Right forelimb (tissue), 1 donor: Measurements from ENCODE around the gene CYP27B1.
A peak's percentile ranks its signal among the peaks of the same experiment; 100 is the strongest.
"Not testable (repeated sequence)": the region's sequence is repeated elsewhere in the genome, so short reads cannot be mapped to it uniquely, and the experiment has no call there.

Experiments used
- DNase-seq: peaks from one replicate; pipeline ENCODE4 v3.0.0-alpha.2; 2018

The CYP27B1 gene

GRCh38 chr12:57783466-57783801 is 16.6 kb upstream of the CYP27B1 start:
- no peak for DNase-seq

- peak; percentile 97 for DNase-seq
Measured at GRCh38 chr12:57782608-57783465, 16.0 kb upstream of the CYP27B1 start, which contains the start of gene TSFM. TSFM (plus strand) TSS chr12:57782787; CDS start chr12:57782802, 15 bp downstream.

DNA sequence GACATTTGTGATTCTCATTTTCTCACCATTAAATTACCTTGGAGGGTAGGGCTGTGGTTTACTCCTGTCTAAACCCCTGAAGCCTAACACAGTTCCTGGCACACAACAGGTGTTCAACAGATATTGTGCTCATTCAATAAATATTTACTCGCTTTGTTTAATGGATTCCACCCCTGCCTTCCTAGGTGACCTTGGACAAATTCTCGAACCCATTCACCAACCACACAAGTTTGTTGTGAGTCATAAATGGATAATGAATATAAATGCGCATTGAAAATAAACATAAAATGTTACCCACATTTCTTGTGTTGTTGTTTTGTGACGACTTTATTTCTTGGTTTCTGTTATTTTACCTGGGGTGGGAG is 15.3 kb upstream of the CYP27B1 start:
- DNase-seq = no peak

- no peak for DNase-seq
Measured at GRCh38 chr12:57781801-57782200, 14.9 kb upstream of the CYP27B1 start.

DNA sequence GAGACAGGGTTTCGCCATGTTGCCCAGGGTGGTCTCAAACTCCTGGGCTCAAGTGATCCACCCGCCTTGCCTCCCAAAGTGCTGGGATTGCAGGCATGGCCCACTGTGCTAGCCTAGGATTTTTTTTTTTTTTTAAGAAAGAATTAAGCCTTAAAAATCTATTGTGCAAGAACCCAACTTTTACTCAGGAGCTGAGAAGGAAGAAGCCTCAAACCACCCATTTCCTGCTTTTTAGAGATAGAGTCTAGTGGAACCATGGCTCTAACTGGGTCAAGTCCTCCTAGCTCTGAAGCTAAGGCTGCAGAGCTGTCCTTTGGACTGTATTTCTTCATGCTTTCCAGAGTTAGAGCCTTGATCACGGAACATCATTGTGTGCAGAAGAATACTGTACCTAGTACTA is 14.4 kb upstream of the CYP27B1 start:
- no peak for DNase-seq

- DNase-seq = no peak
Measured at GRCh38 chr12:57780284-57780897, 13.5 kb upstream of the CYP27B1 start.

DNA sequence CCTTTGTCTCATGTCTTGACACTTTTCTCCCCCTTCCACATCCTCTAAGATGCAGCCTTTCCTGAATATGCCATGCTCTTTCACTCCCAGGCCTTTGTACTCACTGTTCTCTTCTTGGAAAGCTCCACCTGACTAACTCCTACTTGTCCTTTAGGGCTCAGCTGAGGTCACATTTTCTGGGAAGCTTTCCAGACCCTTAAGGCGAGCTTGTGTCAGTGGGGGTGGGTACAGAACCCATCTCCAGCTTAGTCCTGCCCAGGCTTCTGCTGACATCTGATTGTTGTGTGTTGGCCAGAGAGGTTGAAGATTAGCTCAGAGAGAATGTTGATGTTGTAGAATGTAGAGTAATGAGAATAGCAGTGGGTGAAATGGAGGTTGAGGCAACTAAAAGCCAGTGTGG is 12.9 kb upstream of the CYP27B1 start:
- DNase-seq = no peak

- no peak for DNase-seq
Measured at GRCh38 chr12:57777911-57778310, 11.0 kb upstream of the CYP27B1 start.

DNA sequence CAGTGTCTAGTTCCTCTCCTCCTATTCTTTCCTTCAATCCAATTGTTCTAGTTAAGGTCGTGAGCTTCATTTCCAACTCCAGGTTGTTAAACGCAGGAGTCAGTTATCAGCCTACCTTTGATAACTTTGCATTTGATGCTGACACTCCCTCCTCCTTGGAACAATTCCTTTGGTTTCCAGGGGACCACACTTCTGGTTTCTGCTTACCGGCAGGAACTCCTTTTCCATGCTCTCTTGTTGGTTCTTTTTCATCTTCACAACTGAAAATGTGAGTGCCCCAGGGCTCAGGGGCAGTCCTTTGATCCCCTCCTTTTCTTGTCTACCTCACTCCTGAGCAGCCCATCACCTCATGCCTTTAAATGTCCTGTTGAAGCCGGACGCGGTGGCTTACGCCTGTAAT is 10.5 kb upstream of the CYP27B1 start:
- DNase-seq = no peak

- DNase-seq = no peak
Measured at GRCh38 chr12:57776247-57776587, 9.3 kb upstream of the CYP27B1 start.

- no peak for DNase-seq
Measured at GRCh38 chr12:57775563-57776246, 8.8 kb upstream of the CYP27B1 start.

GRCh38 chr12:57775044-57775443 is 8.2 kb upstream of the CYP27B1 start:
- no peak for DNase-seq

DNA sequence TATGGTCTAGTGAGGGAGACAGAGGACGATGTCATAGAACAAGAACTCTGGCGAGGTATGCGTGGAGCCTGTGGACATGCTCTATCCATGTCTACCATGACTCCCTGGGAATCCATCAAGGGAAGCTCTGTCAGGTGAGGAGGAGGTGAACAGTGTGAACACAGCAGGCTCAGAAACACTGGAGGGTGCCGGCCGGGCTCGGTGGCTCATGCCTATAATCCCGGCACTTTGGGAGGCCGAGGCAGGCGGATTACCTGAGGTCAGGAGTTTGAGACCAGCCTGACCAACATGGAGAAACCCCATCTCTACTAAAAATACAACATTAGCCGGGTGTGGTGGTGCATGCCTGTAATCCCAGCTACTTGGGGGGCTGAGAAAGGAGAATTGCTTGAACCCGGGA is 7.8 kb upstream of the CYP27B1 start:
- not testable (repeated sequence) for DNase-seq

- peak; percentile 79 for DNase-seq
Measured at GRCh38 chr12:57772429-57773322, 5.8 kb upstream of the CYP27B1 start, which contains the start of gene EEF1AKMT3. EEF1AKMT3 (plus strand) TSS chr12:57772614; CDS start chr12:57772725, 111 bp downstream.

DNA sequence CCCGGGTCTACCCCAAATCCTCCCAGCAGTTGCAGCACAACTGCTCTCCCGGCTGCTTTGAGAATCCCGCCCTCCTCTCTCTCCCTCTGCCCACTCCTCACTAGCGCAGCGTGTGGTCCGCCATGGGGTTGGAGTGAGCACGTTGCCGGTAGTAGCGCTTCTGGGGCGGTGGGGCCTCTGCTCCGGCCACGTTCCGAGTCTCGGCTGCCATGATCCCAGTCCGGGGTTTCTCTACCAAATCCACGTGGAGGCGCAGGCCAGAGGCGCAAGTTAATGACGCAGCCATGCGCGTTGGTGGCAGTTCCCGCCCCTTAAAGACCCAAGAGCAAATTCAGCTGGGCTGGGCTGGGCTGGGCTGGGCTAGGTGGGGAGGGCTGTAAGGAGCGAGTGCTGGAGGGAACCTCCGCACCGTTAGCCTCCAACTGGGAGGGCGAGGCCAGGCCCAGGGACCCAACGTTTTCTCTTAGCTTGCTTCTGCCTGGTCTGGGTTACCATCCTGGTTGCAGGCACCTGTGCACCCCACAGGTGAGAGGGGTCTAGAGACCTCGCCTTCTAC is 5.1 kb upstream of the CYP27B1 start, which contains the start of gene METTL1:
METTL1 (minus strand) TSS at position 233 of the 556 bp plus-strand sequence; CDS start at position 211, 22 bp downstream.
- peak; percentile 98 for DNase-seq

DNA sequence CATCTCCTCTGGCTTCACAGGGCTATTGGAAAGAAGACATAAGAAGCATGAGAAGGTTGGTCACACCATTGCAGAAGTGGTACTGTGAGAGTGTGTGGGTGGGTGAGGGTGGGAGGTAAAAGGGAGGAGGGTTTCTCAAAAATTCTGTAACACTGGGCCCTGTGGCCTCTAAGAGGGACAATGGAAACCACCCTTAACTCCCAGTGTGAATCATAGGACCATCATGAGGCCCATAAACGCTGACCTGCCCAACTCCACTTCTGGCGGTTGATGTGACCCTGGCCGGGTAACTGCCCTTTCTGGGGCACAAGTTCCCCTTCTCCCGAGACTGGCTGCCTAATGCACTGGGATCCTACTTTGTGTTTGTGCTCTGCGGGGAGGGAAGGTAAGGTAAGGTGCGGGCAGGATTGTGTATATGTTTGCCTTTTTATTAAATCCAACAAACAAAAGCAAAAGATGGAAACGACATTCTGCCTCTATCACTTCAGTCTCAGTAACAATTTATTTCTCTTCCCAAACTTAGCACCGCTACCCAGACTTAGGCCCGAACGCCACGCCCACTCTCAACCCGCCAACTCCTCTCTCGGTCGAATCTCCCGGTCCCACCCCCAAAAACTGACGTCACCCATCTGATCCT is 4.5 kb upstream of the CYP27B1 start:
- DNase-seq = no peak

GRCh38 chr12:57770734-57771133 is 3.9 kb upstream of the CYP27B1 start:
- DNase-seq = no peak

- no peak for DNase-seq
Measured at GRCh38 chr12:57769594-57769993, 2.7 kb upstream of the CYP27B1 start.

DNA sequence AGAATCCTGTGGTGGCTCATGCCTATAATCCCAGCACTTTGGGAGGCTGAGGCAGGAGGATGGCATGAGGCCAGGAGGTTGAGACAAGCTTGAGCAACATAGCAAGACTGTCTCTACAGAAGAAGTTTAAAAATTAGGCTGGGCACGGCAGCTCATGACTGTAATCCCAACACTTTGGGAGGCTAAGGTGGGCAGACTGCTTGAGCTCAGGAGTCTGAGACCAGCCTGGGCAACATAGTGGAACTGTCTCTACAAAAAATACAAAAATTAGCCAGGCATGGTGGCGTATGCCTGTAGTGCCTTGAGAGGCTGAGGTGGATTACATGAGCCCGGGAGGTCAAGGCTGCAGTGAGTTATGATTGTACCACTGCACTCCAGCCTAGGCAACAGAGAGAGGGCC is 998 bp upstream of the CYP27B1 start:
- no peak for DNase-seq

DNA sequence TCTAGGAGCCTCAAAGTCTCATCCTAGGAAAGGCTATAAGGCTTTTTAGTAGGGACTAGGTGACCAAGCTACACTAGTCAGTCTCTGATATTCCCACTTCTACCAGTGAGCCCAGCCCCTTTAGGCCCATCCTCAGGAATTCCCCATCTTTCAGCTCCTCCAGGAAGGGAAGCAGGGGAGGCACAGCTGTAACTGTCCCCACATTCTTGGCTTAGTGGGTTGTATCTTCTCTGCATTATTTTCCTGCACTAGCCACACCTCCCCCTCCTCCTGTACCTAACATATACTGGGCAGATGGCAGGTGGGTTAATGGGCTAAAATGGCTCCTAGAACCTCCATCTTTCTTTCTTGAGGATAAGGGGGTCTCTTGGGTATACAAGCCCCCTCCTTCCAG is 424 bp upstream of the CYP27B1 start:
- DNase-seq = no peak

DNA sequence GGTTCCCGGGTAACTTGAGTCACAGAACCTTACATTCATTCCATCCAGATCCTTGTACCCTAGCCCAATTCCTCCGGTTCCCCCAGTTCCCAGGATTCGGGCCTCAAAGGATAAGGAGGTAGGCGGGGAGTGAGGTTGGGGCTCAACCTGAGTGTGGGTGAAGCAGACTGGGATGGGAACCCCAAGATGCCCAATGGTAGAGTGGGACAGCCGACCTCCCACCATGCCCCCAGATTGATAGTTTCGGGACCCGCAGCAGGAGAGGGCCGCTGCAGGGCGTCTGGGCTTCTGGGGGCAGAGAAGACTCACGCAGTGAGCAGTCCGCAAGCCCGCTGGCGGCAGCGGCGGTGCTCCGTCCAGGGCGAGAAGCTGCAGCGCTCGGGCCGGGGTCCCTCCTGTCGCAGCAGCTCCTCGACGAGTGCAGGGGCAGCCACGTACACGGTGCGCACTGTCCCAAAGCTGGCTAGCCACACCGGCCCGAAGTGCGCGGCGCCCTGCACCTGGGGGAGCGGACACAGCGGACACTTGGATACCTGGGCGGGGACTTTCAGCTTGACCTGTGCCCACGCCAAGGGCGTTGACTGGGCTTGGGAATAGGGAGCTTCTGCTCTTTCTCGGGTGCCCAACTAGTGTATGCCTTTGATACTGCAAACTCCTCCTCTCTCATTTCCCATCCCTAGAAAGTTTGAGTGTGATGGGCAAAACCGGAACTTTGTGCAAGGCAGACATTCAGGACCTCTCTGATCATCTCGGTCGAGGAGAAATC is 997 bp downstream of the CYP27B1 start:
- DNase-seq = no peak
